Nucleus accumbens (tissue), 56 donors: ENCODE data around the gene FXYD3.

Source experiments
- DNase-seq, 56 donors: peaks; one replicate each; lab custom pipeline; 2025; lab: John Stamatoyannopoulos, UW

FXYD3 gene

GRCh38 chr19:35105411-35106290 lies 10.0 kb upstream of the FXYD3 start:
- DNase-seq: peak in 1 of 56 donors; percentile 36

GRCh38 chr19:35106291-35106583 lies 9.4 kb upstream of the FXYD3 start:
- DNase-seq: peak in 52 of 56 donors; percentile 18 to 88 (median 70)

- no peak for DNase-seq
These were observed 8.6 kb upstream of the FXYD3 start for GRCh38 chr19:35106898-35107541.

- DNase-seq: peak in 53 of 56 donors; percentile 14 to 95 (median 81)
These were observed 8.1 kb upstream of the FXYD3 start for GRCh38 chr19:35107545-35107944.

GRCh38 chr19:35108730-35109129 lies 6.9 kb upstream of the FXYD3 start:
- DNase-seq: no peak

- peak in 47 of 56 donors; percentile 16 to 76 (median 48) for DNase-seq
These were observed 6.1 kb upstream of the FXYD3 start for GRCh38 chr19:35109395-35110112.

GRCh38 chr19:35110974-35111373 lies 4.6 kb upstream of the FXYD3 start:
- no peak for DNase-seq

- DNase-seq: no peak
These were observed 2.5 kb upstream of the FXYD3 start for GRCh38 chr19:35112995-35113688.

GRCh38 chr19:35114353-35115176 lies 1.1 kb upstream of the FXYD3 start:
- peak in 54 of 56 donors; percentile 34 to 94 (median 81) for DNase-seq

- no peak for DNase-seq
These were observed 614 bp downstream of the FXYD3 start for GRCh38 chr19:35116072-35116801.

- peak in 3 of 56 donors; percentile 22 to 27 (median 23) for DNase-seq
These were observed 1.5 kb downstream of the FXYD3 start for GRCh38 chr19:35117116-35117515.

- no peak for DNase-seq
These were observed 2.2 kb downstream of the FXYD3 start for GRCh38 chr19:35117799-35118198.

- DNase-seq: no peak
These were observed 2.8 kb downstream of the FXYD3 start for GRCh38 chr19:35118268-35119020.

- DNase-seq: no peak
These were observed 3.5 kb downstream of the FXYD3 start for GRCh38 chr19:35119091-35119490.

- no peak for DNase-seq
These were observed 4.0 kb downstream of the FXYD3 start for GRCh38 chr19:35119578-35120155.

GRCh38 chr19:35120492-35120891 lies 4.9 kb downstream of the FXYD3 start:
- DNase-seq: peak in 1 of 56 donors; percentile 18

GRCh38 chr19:35120898-35121297 lies 5.3 kb downstream of the FXYD3 start:
- no peak for DNase-seq
